Activated naive CD8-positive, alpha-beta T cell treated with anti-CD3 and anti-CD28 coated beads, Interleukin-2, amount 50 U/mL, for 16 hours (primary cell): ENCODE measurements around the gene ITCH.

ENCODE experiments used
- DNase-seq: peaks from one replicate; pipeline ENCODE4 v3.0.0-alpha.2; 2020; ENCODE audit warnings: low read depth, low spot score

ITCH gene

GRCh38 chr20:34549291-34549928, 186.3 kb downstream of the ITCH start:
- DNase-seq = no peak

- no peak for DNase-seq
Measured at GRCh38 chr20:34549929-34550305, 186.8 kb downstream of the ITCH start.

- DNase-seq = no peak
Measured at GRCh38 chr20:34552569-34552968, 189.5 kb downstream of the ITCH start.

GRCh38 chr20:34553366-34553867, 190.3 kb downstream of the ITCH start:
- no peak for DNase-seq

GRCh38 chr20:34557936-34558319, 194.9 kb downstream of the ITCH start:
- no peak for DNase-seq

- DNase-seq = peak; percentile 76
Measured at GRCh38 chr20:34558320-34559218, 195.5 kb downstream of the ITCH start, which contains the start of gene MAP1LC3A. TSS of gene MAP1LC3A (plus strand) at chr20:34558718. CDS start at chr20:34558869, 151 bp downstream.

- no peak for DNase-seq
Measured at GRCh38 chr20:34559311-34560140, 196.5 kb downstream of the ITCH start.

- no peak for DNase-seq
Measured at GRCh38 chr20:34560141-34560523, 197.1 kb downstream of the ITCH start.

- no peak for DNase-seq
Measured at GRCh38 chr20:34560614-34561013, 197.5 kb downstream of the ITCH start.
